ENCODE data around the gene TRAF2.

DNA sequence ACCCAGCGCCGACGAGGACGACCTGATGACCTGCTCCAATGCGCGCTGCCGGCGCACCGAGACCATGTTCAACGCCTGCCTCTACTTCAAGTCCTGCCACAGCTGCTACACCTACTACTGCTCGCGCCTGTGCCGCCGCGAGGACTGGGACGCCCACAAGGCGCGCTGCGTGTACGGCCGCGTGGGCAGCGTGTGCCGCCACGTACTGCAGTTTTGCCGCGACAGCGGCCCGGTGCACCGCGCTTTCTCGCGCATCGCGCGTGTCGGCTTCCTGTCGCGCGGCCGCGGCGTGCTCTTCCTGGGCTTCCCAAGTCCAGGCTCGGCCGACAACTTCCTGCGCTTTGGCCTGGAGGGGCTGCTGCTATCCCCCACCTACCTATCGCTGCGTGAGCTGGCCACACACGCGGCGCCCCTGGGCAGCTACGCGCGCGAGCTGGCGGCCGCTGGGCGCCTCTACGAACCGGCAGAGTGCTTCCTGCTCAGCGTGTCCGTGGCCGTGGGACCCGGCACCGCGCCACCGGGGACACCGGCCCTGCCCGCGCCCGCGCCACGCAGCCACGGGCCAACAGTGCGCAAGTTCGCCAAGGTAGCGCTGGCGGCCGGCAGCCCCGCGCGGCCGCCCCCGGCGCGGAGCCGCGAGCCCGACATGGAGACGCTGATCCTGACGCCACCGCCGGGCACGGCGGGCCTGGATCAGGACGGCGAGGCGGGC, 39.8 kb upstream of the TRAF2 start:
- TF ChIP-seq, protein P1, sequence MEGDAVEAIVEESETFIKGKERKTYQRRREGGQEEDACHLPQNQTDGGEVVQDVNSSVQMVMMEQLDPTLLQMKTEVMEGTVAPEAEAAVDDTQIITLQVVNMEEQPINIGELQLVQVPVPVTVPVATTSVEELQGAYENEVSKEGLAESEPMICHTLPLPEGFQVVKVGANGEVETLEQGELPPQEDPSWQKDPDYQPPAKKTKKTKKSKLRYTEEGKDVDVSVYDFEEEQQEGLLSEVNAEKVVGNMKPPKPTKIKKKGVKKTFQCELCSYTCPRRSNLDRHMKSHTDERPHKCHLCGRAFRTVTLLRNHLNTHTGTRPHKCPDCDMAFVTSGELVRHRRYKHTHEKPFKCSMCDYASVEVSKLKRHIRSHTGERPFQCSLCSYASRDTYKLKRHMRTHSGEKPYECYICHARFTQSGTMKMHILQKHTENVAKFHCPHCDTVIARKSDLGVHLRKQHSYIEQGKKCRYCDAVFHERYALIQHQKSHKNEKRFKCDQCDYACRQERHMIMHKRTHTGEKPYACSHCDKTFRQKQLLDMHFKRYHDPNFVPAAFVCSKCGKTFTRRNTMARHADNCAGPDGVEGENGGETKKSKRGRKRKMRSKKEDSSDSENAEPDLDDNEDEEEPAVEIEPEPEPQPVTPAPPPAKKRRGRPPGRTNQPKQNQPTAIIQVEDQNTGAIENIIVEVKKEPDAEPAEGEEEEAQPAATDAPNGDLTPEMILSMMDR (IDR thresholded peaks at IDR 0.05): no peak
- no peak for TF ChIP-seq POLR2A (IDR thresholded peaks at IDR 0.05)
